A549 (cell line): Measurements from ENCODE around the gene THOC2.

Experiments
- CBX8 ChIP-seq: fragments of 200-600 bp; sonication (generic); IDR thresholded peaks from 2 replicates; pipeline ENCODE4 v1.6.1; 2016
- CTCF ChIP-seq: fragments of >200 bp; sonication (Bioruptor Twin); formaldehyde crosslinking; IDR thresholded peaks from 3 replicates; pipeline ENCODE4 v1.5.1; 2016
- E2F6 ChIP-seq: IDR thresholded peaks from 2 replicates; pipeline ENCODE4 v1.6.1; 2012; ENCODE audit warnings: low read depth, borderline replicate concordance
- ELK1 ChIP-seq: fragments of 150-350 bp; IDR thresholded peaks from 2 replicates; pipeline ENCODE4 v1.6.1; 2014; ENCODE audit warnings: low read depth, mild to moderate bottlenecking, low read length
- HDAC2 ChIP-seq: fragments of 200-600 bp; sonication (generic); IDR thresholded peaks from 2 replicates; pipeline ENCODE4 v1.6.1; 2016
- MAX ChIP-seq: IDR thresholded peaks from 2 replicates; pipeline ENCODE4 v1.6.1; 2012
- NFE2L2 ChIP-seq: fragments of 150-350 bp; conservative IDR thresholded peaks from 2 replicates; pipeline ENCODE4 v1.6.1; 2014; ENCODE audit warnings: low read length
- POLR2A ChIP-seq: IDR thresholded peaks from 2 replicates; pipeline ENCODE4 v1.6.1; 2012; ENCODE audit warnings: mild to moderate bottlenecking, low read length
- REST ChIP-seq: fragments of 200-600 bp; sonication (generic); IDR thresholded peaks from 2 replicates; pipeline ENCODE4 v1.6.1; 2016; ENCODE audit warnings: antibody characterized with exemption, mild to moderate bottlenecking, moderate library complexity
- RFX5 ChIP-seq: fragments of 450-650 bp; IDR thresholded peaks from 2 replicates; pipeline ENCODE4 v1.7.1; 2014; ENCODE audit warnings: antibody characterized with exemption, mild to moderate bottlenecking, moderate library complexity
- ZFP36 ChIP-seq: fragments of 450-650 bp; IDR thresholded peaks from 2 replicates; pipeline ENCODE4 v1.6.1; 2014; ENCODE audit warnings: borderline replicate concordance; ENCODE audit not compliant: partially characterized antibody

- no peak for TF ChIP-seq CTCF
- TF ChIP-seq CBX8 = no peak
- TF ChIP-seq E2F6 = no peak
- TF ChIP-seq POLR2A = no peak
- no peak for TF ChIP-seq REST
- TF ChIP-seq NFE2L2 = no peak
- no peak for TF ChIP-seq ZFP36
- no peak for TF ChIP-seq RFX5
- no peak for TF ChIP-seq HDAC2
- TF ChIP-seq MAX = no peak
- no peak for TF ChIP-seq ELK1
These were observed 19.0 kb downstream of the THOC2 start for GRCh38 chrX:123713841-123714240.
